Ammon's horn (tissue), 1 donor: Measurements from ENCODE around the gene CDYL2.

Source experiments
- DNase-seq: peaks from one replicate; pipeline ENCODE4 v3.0.0-alpha.2; 2016; ENCODE audit warnings: low spot score

The CDYL2 gene

DNA sequence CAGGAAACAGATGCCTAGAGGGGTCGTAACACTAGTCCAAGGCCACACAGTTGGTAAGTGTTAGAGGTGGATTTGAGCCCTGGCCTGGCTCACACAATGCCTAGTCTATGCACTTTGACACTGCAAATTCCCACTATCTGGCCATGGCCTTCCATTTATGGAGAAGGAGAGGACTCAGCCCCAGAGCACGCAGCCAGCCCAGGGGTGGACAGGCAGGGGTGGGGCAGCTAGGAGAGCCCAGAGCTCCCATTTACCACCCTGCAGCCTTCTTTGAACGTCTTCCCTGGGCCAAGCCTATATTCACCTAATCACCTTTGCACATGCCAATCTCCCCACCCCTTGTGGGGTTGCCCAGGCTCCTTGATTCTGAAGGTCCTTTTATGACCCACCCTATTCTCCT, 182.4 kb downstream of the CDYL2 start:
- DNase-seq = no peak

DNA sequence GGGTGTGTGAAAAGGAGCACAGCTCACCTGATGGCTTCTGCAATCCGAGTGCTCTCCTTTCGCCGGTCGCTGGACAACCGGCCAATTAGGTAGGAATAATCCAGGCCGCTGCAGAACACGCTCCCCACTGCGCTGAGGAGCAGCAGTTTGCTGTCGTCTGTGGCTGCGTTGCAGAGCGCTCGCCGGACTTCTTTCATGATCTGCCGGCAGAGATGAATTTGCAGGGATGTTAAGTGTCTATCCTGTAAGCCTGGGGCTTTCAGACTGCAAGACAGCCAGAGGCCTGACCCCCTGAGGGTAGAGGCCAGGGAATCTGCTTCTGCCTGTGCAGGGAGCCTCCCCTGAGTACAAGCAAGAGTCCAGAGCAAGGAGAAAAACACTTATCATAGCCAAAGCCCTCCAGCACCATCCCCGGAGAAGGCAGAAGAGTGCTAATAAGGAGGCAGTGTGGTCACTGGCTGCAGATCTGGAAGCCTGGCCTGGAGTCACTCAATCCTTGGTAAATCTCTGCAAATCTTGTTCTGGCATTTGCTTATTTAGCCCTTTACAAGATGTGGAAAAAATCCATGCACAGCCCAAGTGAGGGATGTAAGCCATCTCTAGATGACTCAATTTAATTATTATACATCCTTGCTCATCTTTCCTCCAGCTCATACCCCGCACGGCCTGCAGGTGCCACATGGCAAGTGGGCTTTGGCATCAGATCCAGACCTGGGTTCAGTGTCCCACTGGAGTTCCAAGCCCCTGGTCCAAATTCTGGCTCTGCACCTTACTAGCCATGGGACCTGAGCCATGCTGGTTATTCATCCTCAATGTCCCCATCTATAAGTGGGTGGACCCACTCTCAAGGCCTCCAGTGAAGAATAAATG, 183.4 kb downstream of the CDYL2 start:
- no peak for DNase-seq

DNA sequence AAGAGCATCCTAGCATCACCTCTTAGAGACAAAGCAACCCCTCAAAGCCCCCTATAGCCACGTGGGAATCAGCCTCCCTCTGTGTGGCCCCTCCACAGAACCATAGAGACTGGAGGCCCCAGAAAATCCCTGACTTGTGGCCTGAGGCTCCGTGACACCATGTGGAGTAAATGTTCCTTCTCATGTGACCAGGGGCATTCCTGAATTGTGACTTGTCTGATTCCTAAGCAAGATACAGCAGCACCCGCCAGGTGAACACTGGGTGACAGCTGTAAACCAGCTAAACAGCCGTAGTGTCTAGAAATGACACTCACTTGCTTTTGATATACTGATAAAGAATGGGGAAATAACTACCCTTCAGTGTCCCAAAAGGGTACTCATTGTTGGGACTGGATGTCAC, 184.6 kb downstream of the CDYL2 start:
- DNase-seq = no peak

DNA sequence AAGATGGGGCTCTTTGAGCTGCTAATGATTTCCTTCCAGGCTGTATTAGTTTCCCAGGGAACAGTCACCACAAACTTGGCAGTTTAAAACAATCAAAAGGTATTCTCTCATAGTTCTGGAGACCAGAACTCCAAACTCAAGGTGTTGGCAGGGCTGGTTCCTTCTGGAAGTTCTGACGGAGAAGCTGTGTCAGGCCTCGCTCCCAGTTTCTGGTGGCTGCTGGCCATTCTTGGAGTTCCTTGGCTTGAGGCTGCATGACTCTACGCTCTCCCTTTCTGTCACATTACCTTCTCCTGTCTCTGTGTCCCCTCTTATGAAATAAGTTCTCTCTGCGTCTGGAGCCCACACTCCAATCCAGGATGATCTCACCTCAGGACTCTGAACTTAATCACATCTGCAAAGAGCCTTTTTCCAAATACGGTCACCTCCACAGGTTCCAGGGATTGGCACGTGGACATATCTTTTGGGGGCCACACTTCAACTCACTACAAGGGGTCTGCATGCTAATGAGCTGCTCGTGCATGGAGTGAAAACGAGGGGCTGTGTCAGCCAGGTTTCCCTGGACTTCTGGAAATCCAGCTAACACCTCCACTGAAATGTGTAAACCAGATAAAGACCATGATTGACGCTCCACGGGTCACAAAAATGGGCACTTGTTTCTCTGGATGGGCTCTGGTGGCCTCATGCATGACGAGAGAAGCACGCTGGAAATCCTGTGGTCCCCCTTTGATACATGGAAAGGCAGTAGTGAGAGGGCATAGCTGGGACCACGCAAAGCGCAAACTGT, 185.3 kb downstream of the CDYL2 start:
- no peak for DNase-seq

DNA sequence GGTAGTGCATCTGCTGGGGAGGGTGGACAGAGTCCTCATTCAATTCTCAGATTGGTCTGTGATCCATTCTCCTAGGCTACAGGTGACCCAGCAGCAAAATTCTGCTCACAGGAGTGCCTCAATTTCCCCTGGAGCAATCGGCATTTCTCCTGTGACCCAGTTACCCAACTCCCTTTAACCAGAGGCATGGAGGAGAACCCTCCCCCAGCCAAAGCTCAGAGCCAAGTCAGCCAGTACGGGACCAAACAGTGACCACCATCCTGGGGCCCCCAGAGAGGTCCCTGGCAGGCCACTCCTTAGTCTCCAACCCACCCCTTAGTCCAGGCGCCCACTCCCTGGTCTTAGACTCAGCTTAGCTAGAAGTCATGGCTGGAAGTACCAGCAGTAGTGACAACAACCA, 188.0 kb downstream of the CDYL2 start:
- no peak for DNase-seq

DNA sequence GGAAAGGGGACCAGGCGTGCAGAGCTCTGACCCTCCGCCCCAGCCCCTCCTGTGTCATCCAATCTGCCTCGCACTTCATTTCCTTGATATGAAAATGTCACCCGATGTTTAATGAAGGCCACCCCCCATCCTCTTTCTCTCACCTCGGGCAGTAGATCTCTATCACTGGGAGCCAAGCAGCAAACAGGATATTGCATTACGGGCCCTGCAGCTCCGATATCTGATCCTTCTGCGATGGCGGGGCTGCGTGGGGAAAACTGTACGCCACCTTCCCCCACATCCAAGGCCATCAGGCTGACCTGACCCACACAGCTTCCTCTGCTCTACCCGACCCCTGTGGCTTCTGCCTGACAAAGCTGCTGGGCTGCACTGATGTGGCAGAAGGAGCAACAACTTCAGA, 188.7 kb downstream of the CDYL2 start:
- no peak for DNase-seq

DNA sequence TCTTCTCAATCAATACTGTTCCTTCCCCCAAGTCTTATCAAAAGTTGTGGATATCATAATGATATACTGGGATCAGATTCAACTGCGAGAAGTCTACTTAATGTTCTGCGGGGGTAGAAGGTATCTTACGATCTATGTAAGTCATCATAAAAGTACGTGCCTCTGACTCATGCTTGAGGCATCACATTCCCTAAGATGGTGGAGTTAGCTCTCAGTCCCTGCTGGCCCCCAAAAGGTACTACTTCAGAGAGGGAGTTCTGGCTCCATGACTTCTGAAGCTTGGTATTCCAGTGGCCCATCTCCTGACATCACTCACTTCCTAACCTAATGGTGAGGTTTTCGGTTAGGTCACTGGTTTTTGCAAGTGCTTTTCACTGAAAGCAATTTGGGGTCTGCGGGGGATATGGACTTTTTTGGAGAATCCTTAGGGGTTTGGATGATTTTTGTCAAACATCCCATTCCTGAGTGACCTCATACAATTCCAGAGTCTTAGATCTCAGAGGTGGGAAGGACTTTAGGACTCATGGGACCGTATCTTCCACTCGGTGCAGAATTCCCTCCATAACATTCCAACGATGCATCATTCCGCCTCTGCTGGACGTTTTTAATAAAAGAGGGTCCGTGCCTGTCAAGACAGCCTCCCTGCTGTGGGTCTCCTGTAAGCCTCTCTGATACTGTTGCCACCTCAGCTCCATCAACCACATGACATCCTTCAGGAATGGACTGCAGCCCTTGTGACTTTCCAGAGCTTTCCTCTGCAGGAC, 189.3 kb downstream of the CDYL2 start:
- no peak for DNase-seq

DNA sequence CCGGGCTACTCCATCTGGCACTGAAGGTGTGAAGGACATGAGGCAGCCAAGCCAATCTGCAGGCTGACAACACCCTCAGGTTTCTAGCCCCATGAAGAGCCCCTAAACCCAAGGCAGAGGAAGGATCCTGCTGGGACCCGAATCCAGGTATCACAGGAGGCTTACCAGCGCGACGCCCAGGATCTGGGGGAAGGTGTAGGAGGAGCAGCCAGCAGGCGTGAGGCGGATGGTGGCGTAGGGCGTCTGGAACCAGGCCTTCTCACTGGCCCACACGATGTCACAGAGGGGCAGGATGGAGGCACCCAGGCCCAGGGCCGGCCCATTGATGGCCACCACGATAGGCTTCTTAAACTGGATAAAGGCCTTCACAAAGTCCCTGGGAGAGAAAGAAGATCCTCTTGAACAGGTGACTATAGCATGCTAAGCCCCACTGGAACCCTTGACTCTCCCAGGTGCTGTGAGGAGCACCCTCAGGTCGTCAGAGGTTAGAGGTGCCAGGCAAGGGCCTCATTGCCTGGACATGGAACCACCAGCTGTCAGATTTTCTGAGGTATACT, 191.9 kb downstream of the CDYL2 start:
- DNase-seq = no peak

DNA sequence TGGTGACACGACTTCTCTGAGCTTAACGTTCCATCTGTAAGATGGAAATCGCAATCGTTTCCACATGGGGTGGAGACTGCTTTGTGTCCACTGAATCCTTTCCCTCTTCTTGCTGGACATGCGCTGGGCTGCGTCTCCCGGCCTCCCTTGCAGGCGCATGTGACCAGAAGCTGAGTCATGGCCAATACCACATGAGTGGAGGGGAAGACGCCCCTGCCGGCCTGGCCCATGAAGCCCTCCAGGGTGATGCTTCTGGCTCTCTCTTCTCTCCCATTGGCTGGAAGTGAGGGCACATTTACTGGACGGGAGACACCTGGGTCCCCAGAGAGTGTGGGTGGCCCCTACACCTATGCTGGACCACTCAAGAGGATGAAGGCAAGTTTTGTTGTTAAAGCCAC, 192.5 kb downstream of the CDYL2 start:
- DNase-seq = no peak

DNA sequence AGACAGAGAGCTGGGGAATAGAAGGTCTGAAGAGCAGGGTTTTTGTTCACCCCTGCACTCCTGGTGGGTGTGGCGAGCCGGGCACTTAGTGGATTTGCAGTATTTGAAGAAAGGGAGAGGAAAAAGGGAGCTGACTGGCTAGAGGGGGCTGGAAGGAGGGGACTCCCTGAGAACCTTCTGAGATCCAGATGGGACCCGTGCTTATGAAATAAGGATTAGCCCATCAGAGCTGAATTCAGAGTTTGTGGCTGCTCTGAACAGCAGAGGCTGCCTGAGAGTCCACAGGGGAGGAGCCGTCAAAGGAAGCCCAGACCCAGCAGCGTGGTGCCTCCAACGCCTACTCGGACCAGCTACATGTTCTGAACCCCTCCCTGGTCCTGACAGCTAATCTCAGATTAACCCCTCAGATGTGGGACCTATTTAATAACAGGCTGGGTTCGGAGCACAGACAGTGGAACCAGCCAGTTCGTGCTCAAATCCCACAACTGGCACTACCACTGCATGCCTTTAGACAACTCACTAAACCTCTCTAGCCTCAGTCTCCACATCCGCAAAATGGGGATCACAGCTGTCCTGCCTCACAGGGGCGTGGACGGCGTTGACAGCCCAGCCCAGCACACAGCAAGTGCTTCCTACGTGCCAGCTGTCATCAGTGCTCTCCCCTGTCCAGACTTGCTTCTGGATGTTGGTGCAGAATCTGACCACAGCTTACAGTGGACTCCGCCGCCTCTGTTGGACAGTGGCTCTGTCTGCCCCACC, 193.0 kb downstream of the CDYL2 start:
- no peak for DNase-seq

DNA sequence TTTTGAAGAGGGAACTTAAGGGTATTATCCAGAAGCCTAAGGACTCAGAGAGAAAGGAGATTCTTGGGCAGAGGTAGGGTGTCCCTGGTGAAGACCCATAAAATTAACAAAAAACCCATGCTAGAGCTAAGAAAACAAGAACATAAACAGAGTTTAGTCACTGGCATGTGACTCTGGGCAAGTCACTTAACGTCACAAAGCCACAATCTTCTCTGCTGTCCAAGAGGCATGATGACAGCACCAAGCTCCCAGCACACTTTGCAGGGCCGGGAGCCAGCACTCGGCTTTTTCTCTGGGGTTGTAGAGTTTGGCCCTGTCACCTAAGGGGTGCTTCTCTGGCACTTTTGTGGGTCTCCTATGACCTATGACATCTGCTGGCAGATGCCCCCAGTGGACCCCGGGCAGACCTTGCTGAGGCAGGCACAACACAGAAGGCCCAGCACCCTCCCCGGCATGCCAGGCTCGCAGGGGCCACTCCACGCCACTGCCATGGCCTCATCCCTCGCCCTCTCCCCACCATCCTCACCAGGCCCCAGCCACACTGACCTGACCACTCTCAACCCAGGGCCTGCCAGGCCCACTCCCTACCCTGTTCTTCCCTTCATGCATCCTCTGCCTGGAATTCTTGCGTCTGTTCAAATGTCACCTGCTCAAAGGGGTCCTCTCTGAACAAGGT, 193.8 kb downstream of the CDYL2 start:
- no peak for DNase-seq

DNA sequence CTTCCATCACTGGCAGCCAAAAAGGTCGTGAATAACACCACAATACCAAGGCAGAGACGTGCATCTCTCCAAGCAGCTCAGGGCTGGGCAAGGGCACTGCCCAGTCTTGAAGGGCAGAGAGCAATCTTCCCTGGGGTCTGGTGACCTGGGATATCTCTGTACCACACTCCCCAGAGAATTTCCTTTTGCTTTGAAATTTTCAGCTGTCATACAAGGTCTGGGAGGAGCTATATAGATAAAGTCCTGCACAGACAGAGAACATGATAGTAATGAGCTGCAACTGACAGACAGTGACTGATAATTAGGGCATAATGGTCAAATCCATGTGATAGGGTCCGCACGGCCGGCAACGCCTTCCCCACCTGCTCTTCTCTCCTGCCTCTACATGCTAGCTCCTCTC, 195.5 kb downstream of the CDYL2 start:
- DNase-seq = no peak

DNA sequence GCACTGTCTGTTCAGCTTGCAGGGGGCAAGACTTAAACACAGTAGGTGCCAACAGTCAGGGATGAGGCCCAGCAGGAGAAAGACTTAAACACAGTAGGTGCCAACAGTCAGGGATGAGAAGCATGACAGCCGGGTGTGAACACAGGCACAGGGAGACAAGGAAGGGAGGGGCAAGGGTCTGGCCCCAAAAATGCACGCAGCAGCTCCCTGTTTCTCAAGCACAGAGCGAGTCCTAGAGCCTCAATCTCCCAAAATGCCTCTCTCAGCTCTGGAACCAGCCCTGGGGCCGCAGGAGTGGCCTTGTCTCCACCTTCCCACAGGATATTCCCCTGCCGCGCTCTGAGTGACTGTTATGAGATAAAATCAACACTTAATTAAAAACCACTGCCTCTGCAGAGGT, 197.2 kb downstream of the CDYL2 start:
- no peak for DNase-seq

DNA sequence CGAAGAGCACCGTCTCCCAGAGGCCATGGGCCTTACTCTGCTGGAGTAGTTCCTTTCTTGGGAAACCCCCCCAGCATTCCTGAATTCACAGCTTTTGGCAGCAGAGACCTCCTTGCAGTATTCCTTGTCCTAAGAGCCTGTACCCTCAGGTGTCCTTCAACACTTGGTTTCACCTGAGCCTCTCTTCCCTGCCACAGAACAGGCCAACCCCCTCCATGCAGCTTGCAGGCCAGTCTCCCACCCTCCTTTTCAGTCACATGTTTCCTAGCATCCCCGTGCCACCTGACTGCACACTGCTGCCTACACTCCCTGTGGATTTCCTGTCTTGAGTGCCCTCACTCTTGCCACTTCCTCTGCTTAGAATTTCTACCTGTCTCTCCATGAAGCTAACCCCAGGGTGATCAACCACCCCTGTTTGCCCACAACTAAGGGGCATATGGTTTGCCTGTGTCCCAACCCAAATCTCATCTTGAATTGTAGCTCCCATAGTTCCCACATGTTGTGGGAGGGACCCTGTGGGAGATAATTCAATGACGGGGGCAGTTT, 198.1 kb downstream of the CDYL2 start:
- DNase-seq = no peak

DNA sequence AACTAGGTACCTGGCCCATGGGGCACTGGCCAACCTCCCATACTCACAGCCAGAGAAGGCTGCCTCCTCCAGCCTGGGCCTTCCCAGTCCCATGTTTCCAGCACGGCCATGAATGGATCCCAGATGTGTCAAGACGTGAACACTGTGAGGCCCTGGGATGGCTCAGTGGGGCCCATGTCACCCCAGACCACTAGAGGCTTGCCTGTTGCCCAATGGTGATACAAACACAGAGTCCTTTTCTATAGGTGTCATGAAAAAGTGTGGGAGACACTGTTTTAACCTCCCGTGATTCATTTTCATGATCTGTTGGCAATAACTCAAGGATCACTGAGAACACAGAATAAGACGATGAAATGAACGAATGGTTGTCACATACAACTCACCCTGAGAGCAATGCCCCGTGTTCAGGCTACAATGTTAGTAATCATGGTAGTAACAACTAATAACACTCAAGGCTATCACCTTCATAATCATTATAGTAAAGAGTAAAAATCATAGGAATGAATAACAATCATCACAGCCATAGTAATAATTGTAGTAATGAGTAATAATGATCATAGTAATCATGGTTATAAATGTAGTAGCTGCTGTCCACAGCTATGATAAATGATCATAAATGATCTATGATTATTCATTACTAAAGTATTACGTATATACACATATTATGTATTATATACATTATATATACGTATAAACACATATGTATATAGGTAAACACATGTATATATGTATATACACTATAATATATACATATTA, 199.6 kb downstream of the CDYL2 start:
- DNase-seq = no peak

DNA sequence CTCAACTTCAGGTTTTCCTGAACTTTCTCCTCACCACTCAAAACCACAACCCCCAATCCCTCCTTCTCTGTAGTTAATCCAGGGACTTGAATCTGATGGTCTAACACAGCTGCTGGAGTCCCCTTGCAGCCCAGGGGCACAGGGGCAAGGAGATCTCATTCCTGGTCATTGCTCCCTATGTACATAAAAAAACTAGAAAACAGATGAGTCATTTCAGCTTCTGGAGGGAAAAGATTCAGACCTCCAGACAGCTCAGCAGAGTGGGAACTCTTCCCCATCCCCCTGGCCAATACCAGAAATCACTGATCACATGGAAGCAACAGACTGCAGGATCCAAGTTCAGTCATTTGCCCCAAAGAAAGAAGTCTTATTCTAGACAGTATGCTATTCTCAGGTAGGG, 201.5 kb downstream of the CDYL2 start:
- no peak for DNase-seq

DNA sequence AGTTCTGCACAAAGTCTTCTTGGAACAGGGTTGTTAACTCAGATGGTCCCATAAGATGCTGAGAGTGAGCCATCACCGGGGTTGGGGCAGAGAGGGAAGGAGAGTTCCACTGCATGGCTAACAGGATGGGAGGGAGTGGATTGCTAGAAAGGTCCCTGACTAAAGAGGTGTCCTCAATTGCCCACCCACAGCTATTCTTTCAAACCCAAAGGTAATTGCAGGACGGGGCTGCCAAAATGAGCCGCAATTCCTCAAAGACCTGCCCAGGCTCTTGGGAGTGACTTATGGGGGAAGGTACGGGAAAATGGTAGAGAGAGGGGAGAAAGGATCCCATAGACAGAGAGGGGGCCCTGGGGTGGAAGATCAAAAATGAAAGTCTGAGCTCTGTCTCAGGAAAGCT, 203.2 kb downstream of the CDYL2 start:
- no peak for DNase-seq

DNA sequence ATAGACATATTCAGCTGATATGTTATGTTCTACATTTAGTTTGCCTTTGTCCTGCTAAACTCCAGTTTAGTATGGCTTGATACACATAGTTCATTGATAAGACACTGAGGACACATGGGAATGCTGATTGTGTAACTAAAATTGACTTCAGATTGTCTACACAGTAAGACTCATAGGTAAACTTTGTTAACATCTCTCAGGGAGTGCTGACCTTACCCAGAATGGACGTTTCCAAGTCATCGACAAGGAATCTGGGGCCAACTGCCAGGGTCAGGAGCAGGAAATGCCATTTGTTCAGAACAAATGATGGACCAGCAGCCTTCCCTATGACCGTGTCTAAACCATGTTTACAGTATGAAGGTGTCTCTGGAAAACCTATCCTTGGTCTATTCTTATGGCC, 204.9 kb downstream of the CDYL2 start:
- no peak for DNase-seq

DNA sequence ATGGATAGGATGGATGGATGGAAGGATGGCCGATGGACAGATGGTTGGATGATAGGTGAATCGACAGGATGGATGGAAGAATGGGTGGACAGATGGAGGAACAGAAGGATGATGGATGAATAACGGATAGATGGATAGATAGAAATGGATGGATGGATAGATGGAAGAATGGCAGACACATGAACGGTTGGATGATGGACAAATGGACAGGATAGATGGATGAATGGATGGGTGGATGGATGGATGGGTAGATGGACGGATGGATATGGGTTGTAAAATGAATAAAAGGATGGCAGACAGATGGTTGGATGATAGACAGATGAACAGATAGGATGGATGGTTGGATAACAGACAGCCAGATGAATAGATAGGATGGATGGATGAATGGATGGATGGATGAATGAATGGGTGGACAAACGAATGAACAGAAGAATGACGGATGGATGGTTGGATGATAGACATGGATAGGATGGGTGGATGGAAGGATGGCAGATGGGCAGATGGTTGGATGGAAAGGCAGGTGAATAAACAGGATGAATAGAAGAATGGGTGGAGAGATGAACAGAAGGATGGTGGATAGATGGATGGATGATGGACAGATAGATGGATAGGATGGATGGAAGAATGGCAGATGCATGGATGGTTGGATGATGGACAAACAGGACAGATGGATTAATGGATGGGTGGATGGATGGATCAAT, 207.7 kb downstream of the CDYL2 start:
- no peak for DNase-seq
